ENCODE results near the gene LAMA3.

The LAMA3 gene

DNA sequence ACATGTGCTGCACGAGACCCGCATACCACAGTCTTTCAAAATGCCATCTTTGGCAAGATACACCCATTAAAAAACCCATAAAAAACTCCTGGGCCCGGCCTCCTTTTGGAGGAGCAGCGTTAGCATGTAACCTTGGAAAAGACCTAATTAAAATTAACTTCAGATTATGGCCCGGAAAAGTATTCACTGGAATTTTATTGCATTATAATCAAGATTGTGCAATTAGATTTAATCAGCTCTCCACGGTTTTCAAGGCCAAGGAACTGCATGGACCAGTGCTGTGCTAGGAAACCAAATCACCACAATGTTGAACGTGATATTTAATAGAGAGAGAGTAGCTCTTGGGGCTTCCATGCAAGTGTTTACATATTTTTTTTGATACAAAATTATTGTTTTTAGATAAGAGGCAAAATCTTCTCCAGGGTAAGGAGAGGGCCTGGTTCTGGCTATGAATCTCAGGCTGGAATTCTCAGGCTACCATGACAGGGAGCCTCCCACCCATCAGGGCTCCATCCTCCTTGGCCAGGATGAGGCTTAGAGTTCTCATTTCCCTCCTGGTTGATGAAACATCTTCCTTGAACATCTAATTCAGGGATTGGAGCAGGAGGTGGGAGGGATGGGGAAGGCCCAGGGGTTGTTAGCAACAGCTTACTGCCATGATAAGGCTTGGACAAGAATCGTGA lies 243.3 kb downstream of the LAMA3 start:
- ATAC-seq (ENCODE audit: insufficient read depth, low read depth) (no peak), DNase-seq (no peak)
- peaks cover 37% of the 10 kb centered on the region for H3K4me1 ChIP-seq (ENCODE audit: insufficient read depth, low read length)
- no peak overlapping the region for H2AFZ ChIP-seq (ENCODE audit: low read depth, low read length)
- no peaks in the 10 kb centered on the region for H3K36me3 ChIP-seq (ENCODE audit: insufficient read depth, low read length)
- H3K9ac ChIP-seq (ENCODE audit: low read depth, low read length): no peak overlapping the region
- H3K9me3 ChIP-seq (ENCODE audit: insufficient read depth, low read length, severe bottlenecking): no peaks in the 10 kb centered on the region
- no peak for TF ChIP-seq EZH2 (IDR thresholded peaks at IDR 0.05; ENCODE audit: borderline replicate concordance, low read depth, low read length, severe bottlenecking)
- TF ChIP-seq, protein P1, sequence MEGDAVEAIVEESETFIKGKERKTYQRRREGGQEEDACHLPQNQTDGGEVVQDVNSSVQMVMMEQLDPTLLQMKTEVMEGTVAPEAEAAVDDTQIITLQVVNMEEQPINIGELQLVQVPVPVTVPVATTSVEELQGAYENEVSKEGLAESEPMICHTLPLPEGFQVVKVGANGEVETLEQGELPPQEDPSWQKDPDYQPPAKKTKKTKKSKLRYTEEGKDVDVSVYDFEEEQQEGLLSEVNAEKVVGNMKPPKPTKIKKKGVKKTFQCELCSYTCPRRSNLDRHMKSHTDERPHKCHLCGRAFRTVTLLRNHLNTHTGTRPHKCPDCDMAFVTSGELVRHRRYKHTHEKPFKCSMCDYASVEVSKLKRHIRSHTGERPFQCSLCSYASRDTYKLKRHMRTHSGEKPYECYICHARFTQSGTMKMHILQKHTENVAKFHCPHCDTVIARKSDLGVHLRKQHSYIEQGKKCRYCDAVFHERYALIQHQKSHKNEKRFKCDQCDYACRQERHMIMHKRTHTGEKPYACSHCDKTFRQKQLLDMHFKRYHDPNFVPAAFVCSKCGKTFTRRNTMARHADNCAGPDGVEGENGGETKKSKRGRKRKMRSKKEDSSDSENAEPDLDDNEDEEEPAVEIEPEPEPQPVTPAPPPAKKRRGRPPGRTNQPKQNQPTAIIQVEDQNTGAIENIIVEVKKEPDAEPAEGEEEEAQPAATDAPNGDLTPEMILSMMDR (IDR thresholded peaks at IDR 0.05; ENCODE audit: borderline replicate concordance, extremely low read depth, low read length, poor library complexity, severe bottlenecking): no peak
- H3K4me2 ChIP-seq (ENCODE audit: insufficient read depth, low read length): no peak overlapping the region
- no peaks in the 10 kb centered on the region for H4K20me1 ChIP-seq (ENCODE audit: insufficient read depth, low read length)
- H3K27me3 ChIP-seq (ENCODE audit: insufficient read depth, low read length, poor library complexity): no peaks in the 10 kb centered on the region
- no peak overlapping the region for H3K4me3 ChIP-seq (ENCODE audit: low read depth in 1 of 2, low read length in 2 of 2)
- no peak overlapping the region for H3K27ac ChIP-seq (ENCODE audit: low read length)
- H3K79me2 ChIP-seq (ENCODE audit: insufficient read depth, low read length): no peaks in the 10 kb centered on the region

DNA sequence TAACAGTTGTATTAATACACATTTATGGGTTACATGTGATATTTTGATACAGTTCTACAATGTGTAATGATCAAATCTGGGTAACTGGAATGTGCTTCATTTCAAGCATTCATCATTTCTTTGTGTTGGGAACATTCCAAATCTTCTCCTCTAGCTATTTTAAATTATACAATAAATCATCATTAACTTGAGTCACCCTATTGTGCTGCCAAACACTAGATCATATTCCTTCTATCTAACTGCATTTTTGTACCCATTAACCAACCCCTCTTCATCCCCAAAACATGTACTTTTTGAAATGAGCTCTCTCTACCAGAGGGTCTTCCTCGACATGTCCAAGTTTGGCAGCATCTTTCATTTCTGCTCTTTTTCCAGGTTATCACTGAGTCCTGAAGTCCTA lies 244.2 kb downstream of the LAMA3 start:
- H3K36me3 ChIP-seq (ENCODE audit: insufficient read depth, low read length): no peaks in the 10 kb centered on the region
- no peak for ATAC-seq (ENCODE audit: insufficient read depth, low read depth)
- TF ChIP-seq EZH2 (IDR thresholded peaks at IDR 0.05; ENCODE audit: borderline replicate concordance, low read depth, low read length, severe bottlenecking): no peak
- TF ChIP-seq, protein P1 (IDR thresholded peaks at IDR 0.05; ENCODE audit: borderline replicate concordance, extremely low read depth, low read length, poor library complexity, severe bottlenecking): no peak
- no peak overlapping the region for H3K4me2 ChIP-seq (ENCODE audit: insufficient read depth, low read length)
- no peak overlapping the region for H3K9ac ChIP-seq (ENCODE audit: low read depth, low read length)
- no peak for DNase-seq
- no peak overlapping the region for H3K27ac ChIP-seq (ENCODE audit: low read length)
- H3K27me3 ChIP-seq (ENCODE audit: insufficient read depth, low read length, poor library complexity): no peaks in the 10 kb centered on the region
- no peak overlapping the region for H2AFZ ChIP-seq (ENCODE audit: low read depth, low read length)
- H3K4me3 ChIP-seq (ENCODE audit: low read depth in 1 of 2, low read length in 2 of 2): no peak overlapping the region
- peaks cover 43% of the 10 kb centered on the region for H3K4me1 ChIP-seq (ENCODE audit: insufficient read depth, low read length)
- no peaks in the 10 kb centered on the region for H4K20me1 ChIP-seq (ENCODE audit: insufficient read depth, low read length)
- no peaks in the 10 kb centered on the region for H3K79me2 ChIP-seq (ENCODE audit: insufficient read depth, low read length)
- H3K9me3 ChIP-seq (ENCODE audit: insufficient read depth, low read length, severe bottlenecking): no peaks in the 10 kb centered on the region

DNA sequence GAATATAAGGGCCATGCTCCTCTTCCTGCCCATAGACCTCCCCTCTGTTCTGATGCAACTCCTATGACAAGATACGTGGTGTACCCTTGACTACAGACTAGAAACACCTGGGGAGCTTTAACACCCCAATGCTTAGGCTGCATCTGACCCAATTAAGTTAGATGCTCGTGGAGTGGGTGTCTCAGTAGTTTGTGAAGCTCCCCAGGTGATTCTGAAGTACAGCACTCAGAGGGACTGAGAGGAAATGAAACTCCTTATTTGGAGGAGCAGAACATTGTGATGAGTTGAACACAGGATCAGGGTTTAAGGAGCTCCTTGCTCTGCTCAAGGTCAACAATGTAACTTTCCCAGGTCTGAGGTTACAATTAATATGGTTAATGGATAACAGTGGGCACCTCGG lies 245.0 kb downstream of the LAMA3 start:
- no peak for DNase-seq

More for the DNA sequence above, 245.0 kb downstream of the LAMA3 start:
- H3K79me2 ChIP-seq (ENCODE audit: insufficient read depth, low read length): no peaks in the 10 kb centered on the region
- no peak overlapping the region for H3K4me3 ChIP-seq (ENCODE audit: low read depth in 1 of 2, low read length in 2 of 2)
- no peaks in the 10 kb centered on the region for H3K36me3 ChIP-seq (ENCODE audit: insufficient read depth, low read length)
- H3K9ac ChIP-seq (ENCODE audit: low read depth, low read length): no peak overlapping the region
- TF ChIP-seq, protein P1 (IDR thresholded peaks at IDR 0.05; ENCODE audit: borderline replicate concordance, extremely low read depth, low read length, poor library complexity, severe bottlenecking): no peak
- no peak for TF ChIP-seq EZH2 (IDR thresholded peaks at IDR 0.05; ENCODE audit: borderline replicate concordance, low read depth, low read length, severe bottlenecking)
- H3K9me3 ChIP-seq (ENCODE audit: insufficient read depth, low read length, severe bottlenecking): no peaks in the 10 kb centered on the region
- no peaks in the 10 kb centered on the region for H3K27me3 ChIP-seq (ENCODE audit: insufficient read depth, low read length, poor library complexity)
- H3K4me2 ChIP-seq (ENCODE audit: insufficient read depth, low read length): no peak overlapping the region
- peaks cover 37% of the 10 kb centered on the region for H3K4me1 ChIP-seq (ENCODE audit: insufficient read depth, low read length)
- H4K20me1 ChIP-seq (ENCODE audit: insufficient read depth, low read length): no peaks in the 10 kb centered on the region
- H2AFZ ChIP-seq (ENCODE audit: low read depth, low read length): no peak overlapping the region
- H3K27ac ChIP-seq (ENCODE audit: low read length): no peak overlapping the region
- peak; percentile 25; the same call in 1 of the 3 replicates for ATAC-seq (ENCODE audit: insufficient read depth, low read depth)

Measured in DND-41 (cell line).